ENCODE results near the gene ARHGAP24. TPM values are rescaled to one million over a fixed set of nuclear protein-coding genes. Genes with fewer than 3 reads are reported as not detected.

ARHGAP24 gene
- total and polyA plus RNA-seq, 10 of the 15 experiments (the other 5 are each of a cell fraction or from before 2014, with no cell fraction given): 0.10 to 4.2 (median 0.52) TPM

DNA sequence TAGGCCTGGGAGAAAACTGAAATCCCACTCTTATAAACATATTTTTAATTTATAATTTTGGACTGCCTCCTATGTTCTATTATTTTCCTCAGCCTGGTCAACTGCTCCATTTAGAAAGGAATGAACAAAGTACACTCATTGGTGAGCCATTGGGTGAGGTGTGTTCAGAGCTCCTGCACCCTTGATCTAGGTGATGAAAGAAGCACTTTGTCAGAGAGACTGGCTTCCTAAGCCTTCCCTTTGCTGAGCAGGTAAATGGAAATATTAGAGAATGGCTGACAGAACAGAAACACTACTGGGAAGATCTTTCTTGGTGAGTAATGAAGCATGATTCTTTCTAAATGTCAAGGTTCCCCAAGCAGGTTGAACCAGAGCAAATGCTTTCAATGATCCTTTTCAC lies 19.0 kb upstream of the ARHGAP24 start (continued):
- TF ChIP-seq, protein P1, sequence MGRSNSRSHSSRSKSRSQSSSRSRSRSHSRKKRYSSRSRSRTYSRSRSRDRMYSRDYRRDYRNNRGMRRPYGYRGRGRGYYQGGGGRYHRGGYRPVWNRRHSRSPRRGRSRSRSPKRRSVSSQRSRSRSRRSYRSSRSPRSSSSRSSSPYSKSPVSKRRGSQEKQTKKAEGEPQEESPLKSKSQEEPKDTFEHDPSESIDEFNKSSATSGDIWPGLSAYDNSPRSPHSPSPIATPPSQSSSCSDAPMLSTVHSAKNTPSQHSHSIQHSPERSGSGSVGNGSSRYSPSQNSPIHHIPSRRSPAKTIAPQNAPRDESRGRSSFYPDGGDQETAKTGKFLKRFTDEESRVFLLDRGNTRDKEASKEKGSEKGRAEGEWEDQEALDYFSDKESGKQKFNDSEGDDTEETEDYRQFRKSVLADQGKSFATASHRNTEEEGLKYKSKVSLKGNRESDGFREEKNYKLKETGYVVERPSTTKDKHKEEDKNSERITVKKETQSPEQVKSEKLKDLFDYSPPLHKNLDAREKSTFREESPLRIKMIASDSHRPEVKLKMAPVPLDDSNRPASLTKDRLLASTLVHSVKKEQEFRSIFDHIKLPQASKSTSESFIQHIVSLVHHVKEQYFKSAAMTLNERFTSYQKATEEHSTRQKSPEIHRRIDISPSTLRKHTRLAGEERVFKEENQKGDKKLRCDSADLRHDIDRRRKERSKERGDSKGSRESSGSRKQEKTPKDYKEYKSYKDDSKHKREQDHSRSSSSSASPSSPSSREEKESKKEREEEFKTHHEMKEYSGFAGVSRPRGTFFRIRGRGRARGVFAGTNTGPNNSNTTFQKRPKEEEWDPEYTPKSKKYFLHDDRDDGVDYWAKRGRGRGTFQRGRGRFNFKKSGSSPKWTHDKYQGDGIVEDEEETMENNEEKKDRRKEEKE (IDR thresholded peaks at IDR 0.05): no peak
- no peak for TF ChIP-seq CBX3 (IDR thresholded peaks at IDR 0.05; ENCODE audit: borderline replicate concordance, low read depth)
- TF ChIP-seq, protein P2, sequence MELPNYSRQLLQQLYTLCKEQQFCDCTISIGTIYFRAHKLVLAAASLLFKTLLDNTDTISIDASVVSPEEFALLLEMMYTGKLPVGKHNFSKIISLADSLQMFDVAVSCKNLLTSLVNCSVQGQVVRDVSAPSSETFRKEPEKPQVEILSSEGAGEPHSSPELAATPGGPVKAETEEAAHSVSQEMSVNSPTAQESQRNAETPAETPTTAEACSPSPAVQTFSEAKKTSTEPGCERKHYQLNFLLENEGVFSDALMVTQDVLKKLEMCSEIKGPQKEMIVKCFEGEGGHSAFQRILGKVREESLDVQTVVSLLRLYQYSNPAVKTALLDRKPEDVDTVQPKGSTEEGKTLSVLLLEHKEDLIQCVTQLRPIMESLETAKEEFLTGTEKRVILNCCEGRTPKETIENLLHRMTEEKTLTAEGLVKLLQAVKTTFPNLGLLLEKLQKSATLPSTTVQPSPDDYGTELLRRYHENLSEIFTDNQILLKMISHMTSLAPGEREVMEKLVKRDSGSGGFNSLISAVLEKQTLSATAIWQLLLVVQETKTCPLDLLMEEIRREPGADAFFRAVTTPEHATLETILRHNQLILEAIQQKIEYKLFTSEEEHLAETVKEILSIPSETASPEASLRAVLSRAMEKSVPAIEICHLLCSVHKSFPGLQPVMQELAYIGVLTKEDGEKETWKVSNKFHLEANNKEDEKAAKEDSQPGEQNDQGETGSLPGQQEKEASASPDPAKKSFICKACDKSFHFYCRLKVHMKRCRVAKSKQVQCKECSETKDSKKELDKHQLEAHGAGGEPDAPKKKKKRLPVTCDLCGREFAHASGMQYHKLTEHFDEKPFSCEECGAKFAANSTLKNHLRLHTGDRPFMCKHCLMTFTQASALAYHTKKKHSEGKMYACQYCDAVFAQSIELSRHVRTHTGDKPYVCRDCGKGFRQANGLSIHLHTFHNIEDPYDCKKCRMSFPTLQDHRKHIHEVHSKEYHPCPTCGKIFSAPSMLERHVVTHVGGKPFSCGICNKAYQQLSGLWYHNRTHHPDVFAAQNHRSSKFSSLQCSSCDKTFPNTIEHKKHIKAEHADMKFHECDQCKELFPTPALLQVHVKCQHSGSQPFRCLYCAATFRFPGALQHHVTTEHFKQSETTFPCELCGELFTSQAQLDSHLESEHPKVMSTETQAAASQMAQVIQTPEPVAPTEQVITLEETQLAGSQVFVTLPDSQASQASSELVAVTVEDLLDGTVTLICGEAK (IDR thresholded peaks at IDR 0.05; ENCODE audit: borderline replicate concordance): no peak
- no peak for TF ChIP-seq NR2C1 (IDR thresholded peaks at IDR 0.05)
- TF ChIP-seq, protein P3, sequence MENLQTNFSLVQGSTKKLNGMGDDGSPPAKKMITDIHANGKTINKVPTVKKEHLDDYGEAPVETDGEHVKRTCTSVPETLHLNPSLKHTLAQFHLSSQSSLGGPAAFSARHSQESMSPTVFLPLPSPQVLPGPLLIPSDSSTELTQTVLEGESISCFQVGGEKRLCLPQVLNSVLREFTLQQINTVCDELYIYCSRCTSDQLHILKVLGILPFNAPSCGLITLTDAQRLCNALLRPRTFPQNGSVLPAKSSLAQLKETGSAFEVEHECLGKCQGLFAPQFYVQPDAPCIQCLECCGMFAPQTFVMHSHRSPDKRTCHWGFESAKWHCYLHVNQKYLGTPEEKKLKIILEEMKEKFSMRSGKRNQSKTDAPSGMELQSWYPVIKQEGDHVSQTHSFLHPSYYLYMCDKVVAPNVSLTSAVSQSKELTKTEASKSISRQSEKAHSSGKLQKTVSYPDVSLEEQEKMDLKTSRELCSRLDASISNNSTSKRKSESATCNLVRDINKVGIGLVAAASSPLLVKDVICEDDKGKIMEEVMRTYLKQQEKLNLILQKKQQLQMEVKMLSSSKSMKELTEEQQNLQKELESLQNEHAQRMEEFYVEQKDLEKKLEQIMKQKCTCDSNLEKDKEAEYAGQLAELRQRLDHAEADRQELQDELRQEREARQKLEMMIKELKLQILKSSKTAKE (IDR thresholded peaks at IDR 0.05; ENCODE audit: low read depth, poor library complexity, severe bottlenecking): no peak
- no peak for TF ChIP-seq CBX5 (IDR thresholded peaks at IDR 0.05; ENCODE audit: low read depth)
- TF ChIP-seq, protein P4, sequence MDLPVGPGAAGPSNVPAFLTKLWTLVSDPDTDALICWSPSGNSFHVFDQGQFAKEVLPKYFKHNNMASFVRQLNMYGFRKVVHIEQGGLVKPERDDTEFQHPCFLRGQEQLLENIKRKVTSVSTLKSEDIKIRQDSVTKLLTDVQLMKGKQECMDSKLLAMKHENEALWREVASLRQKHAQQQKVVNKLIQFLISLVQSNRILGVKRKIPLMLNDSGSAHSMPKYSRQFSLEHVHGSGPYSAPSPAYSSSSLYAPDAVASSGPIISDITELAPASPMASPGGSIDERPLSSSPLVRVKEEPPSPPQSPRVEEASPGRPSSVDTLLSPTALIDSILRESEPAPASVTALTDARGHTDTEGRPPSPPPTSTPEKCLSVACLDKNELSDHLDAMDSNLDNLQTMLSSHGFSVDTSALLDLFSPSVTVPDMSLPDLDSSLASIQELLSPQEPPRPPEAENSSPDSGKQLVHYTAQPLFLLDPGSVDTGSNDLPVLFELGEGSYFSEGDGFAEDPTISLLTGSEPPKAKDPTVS (IDR thresholded peaks at IDR 0.05; ENCODE audit: low read depth, low read length): no peak
- TF ChIP-seq, protein P5, sequence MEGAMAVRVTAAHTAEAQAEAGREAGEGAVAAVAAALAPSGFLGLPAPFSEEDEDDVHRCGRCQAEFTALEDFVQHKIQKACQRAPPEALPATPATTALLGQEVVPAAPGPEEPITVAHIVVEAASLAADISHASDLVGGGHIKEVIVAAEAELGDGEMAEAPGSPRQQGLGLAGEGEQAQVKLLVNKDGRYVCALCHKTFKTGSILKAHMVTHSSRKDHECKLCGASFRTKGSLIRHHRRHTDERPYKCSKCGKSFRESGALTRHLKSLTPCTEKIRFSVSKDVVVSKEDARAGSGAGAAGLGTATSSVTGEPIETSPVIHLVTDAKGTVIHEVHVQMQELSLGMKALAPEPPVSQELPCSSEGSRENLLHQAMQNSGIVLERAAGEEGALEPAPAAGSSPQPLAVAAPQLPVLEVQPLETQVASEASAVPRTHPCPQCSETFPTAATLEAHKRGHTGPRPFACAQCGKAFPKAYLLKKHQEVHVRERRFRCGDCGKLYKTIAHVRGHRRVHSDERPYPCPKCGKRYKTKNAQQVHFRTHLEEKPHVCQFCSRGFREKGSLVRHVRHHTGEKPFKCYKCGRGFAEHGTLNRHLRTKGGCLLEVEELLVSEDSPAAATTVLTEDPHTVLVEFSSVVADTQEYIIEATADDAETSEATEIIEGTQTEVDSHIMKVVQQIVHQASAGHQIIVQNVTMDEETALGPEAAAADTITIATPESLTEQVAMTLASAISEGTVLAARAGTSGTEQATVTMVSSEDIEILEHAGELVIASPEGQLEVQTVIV (IDR thresholded peaks at IDR 0.05; ENCODE audit: borderline replicate concordance, partially characterized antibody): no peak
- TF ChIP-seq FOXK2 (IDR thresholded peaks at IDR 0.05): no peak
